Coronary artery (tissue), 2 donors: ENCODE results near the gene HTR6.

Experiments
- DNase-seq: peaks from one replicate; pipeline ENCODE4 v3.0.0-alpha.2; 2017; ENCODE audit warnings: low spot score
- H3K27ac ChIP-seq, 2 donors: fragments of 200-600 bp; sonication (generic); one replicate each; pipeline ENCODE4 v1.5.1; 2016 to 2019
- H3K4me3 ChIP-seq: fragments of 200-600 bp; sonication (generic); 2 replicates; pipeline ENCODE4 v1.5.1; 2016; ENCODE audit warnings: mild to moderate bottlenecking, moderate library complexity
- CTCF ChIP-seq: fragments of 200-600 bp; sonication (generic); IDR thresholded peaks from one replicate; pipeline ENCODE4 v1.5.1; 2019; ENCODE audit warnings: antibody characterized with exemption

Gene HTR6

GRCh38 chr1:19657511-19657910 lies 7.2 kb upstream of the HTR6 start:
- Histone ChIP-seq H3K27ac (no peak overlapping the region), H3K4me3 (no peak overlapping the region)
- DNase-seq = no peak
- TF ChIP-seq CTCF = no peak

GRCh38 chr1:19658186-19658585 lies 6.5 kb upstream of the HTR6 start:
- TF ChIP-seq CTCF = no peak
- no peak for DNase-seq
- Histone ChIP-seq H3K4me3 (no peak overlapping the region), H3K27ac (no peak overlapping the region)

- Histone ChIP-seq H3K4me3 (no peak overlapping the region), H3K27ac (no peak overlapping the region)
- peak; percentile 66 for TF ChIP-seq CTCF
- DNase-seq = no peak
Measured at GRCh38 chr1:19661721-19662228, 2.9 kb upstream of the HTR6 start.

GRCh38 chr1:19662313-19662712 lies 2.4 kb upstream of the HTR6 start:
- H3K27ac ChIP-seq = no peak overlapping the region
- no peak overlapping the region for H3K4me3 ChIP-seq
- no peak for DNase-seq
- no peak for TF ChIP-seq CTCF

- no peak for TF ChIP-seq CTCF
- Histone ChIP-seq H3K27ac (no peak overlapping the region), H3K4me3 (peak overlapping the region; percentile 55)
- DNase-seq = no peak
Measured at GRCh38 chr1:19665186-19665495, 466 bp downstream of the HTR6 start.

- peak overlapping the region; percentile 55 for H3K4me3 ChIP-seq
Measured at GRCh38 chr1:19665496-19666465, 1.1 kb downstream of the HTR6 start.

More at GRCh38 chr1:19665496-19666465, 1.1 kb downstream of the HTR6 start:
- DNase-seq = no peak
- no peak overlapping the region for H3K27ac ChIP-seq
- TF ChIP-seq CTCF = no peak
